H1 (cell line): Measurements from ENCODE around the gene PREX1.

Experiments
- CEBPB ChIP-seq: IDR thresholded peaks from 2 replicates; pipeline ENCODE4 v1.6.1; 2012; ENCODE audit warnings: low read depth, low read length
- EZH2 ChIP-seq: fragments of 200-600 bp; sonication (generic); IDR thresholded peaks from 2 replicates; pipeline ENCODE4 v1.7.1; 2012; ENCODE audit warnings: low read depth, mild to moderate bottlenecking, moderate library complexity, low read length, inconsistent platforms; ENCODE audit not compliant: severe bottlenecking
- KDM5A ChIP-seq: fragments of 200-600 bp; IDR thresholded peaks from 2 replicates; pipeline ENCODE4 v1.7.1; 2012; ENCODE audit warnings: mild to moderate bottlenecking, low read length, inconsistent platforms, mixed read lengths
- NANOG ChIP-seq: IDR thresholded peaks from 2 replicates; pipeline ENCODE4 v1.6.1; 2011; ENCODE audit warnings: low read length, low read depth, mild to moderate bottlenecking, inconsistent platforms; ENCODE audit not compliant: insufficient read depth, poor library complexity, severe bottlenecking
- POLR2AphosphoS5 ChIP-seq: IDR thresholded peaks from 2 replicates; pipeline ENCODE4 v1.6.1; 2011; ENCODE audit warnings: low read depth, low read length
- RFX5 ChIP-seq: IDR thresholded peaks from 2 replicates; pipeline ENCODE4 v1.6.1; 2011; ENCODE audit warnings: low read depth, low read length, improper control_type of control experiment, borderline replicate concordance
- SRF ChIP-seq: IDR thresholded peaks from 2 replicates; pipeline ENCODE4 v1.6.1; 2011; ENCODE audit warnings: mild to moderate bottlenecking, low read depth, low read length, moderate library complexity
- TF ChIP-seq, protein P1 (sequence below), 3 experiments: IDR thresholded peaks; 1 replicate in 2 of 3; 2 replicates in 1 of 3; pipeline versions ENCODE4 v1.5.1 to v1.6.1; 2011; ENCODE audit warnings: low read length in 3 of 3, mild to moderate bottlenecking in 3 of 3, inconsistent platforms in 2 of 3, low read depth in 1 of 3, moderate library complexity in 1 of 3; ENCODE audit not compliant: insufficient read depth in 1 of 3; ENCODE audit errors: control extremely low read depth in 1 of 3

DNA sequence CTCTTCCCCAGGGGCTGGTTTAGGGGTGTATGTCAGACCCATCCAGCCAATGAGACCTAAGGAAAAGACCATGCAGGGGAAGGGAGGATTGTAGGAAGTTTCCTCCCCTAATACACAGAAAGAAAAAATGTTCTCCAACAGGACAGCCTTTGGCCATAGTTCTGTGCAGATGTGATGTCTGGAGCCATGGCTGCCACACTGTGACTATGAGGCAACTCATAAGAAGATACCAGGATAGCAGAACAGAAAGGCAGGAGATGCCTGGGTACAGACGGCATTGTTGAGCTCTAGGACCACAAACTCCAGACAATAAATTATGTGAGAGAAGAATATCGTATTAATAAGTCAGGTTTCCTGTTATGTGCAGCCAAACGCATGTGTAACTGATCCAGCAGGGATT, 156.7 kb downstream of the PREX1 start:
- TF ChIP-seq SRF = no peak
- no peak for TF ChIP-seq EZH2
- TF ChIP-seq CEBPB = no peak
- TF ChIP-seq, protein P1, sequence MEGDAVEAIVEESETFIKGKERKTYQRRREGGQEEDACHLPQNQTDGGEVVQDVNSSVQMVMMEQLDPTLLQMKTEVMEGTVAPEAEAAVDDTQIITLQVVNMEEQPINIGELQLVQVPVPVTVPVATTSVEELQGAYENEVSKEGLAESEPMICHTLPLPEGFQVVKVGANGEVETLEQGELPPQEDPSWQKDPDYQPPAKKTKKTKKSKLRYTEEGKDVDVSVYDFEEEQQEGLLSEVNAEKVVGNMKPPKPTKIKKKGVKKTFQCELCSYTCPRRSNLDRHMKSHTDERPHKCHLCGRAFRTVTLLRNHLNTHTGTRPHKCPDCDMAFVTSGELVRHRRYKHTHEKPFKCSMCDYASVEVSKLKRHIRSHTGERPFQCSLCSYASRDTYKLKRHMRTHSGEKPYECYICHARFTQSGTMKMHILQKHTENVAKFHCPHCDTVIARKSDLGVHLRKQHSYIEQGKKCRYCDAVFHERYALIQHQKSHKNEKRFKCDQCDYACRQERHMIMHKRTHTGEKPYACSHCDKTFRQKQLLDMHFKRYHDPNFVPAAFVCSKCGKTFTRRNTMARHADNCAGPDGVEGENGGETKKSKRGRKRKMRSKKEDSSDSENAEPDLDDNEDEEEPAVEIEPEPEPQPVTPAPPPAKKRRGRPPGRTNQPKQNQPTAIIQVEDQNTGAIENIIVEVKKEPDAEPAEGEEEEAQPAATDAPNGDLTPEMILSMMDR (IDR thresholded peaks at IDR 0.05; ENCODE audit: control extremely low read depth in 1 of 3, insufficient read depth in 1 of 3, low read depth in 1 of 3, low read length in 3 of 3) = no peak
- TF ChIP-seq NANOG = no peak
- TF ChIP-seq POLR2AphosphoS5 = no peak
- no peak for TF ChIP-seq KDM5A
- TF ChIP-seq RFX5 = no peak
